GM10266 (cell line): ENCODE data around the gene IL32.

Experiments used
- DNase-seq: peaks from one replicate; pipeline ENCODE4 v3.0.0; 2012; ENCODE audit errors: extremely low spot score
- TF ChIP-seq, protein P1 (sequence below): IDR thresholded peaks from 2 replicates; pipeline ENCODE4 v1.5.1; 2012; ENCODE audit warnings: mild to moderate bottlenecking, low read depth; ENCODE audit not compliant: control insufficient read depth, insufficient read depth; ENCODE audit errors: missing control alignments

IL32 gene

DNA sequence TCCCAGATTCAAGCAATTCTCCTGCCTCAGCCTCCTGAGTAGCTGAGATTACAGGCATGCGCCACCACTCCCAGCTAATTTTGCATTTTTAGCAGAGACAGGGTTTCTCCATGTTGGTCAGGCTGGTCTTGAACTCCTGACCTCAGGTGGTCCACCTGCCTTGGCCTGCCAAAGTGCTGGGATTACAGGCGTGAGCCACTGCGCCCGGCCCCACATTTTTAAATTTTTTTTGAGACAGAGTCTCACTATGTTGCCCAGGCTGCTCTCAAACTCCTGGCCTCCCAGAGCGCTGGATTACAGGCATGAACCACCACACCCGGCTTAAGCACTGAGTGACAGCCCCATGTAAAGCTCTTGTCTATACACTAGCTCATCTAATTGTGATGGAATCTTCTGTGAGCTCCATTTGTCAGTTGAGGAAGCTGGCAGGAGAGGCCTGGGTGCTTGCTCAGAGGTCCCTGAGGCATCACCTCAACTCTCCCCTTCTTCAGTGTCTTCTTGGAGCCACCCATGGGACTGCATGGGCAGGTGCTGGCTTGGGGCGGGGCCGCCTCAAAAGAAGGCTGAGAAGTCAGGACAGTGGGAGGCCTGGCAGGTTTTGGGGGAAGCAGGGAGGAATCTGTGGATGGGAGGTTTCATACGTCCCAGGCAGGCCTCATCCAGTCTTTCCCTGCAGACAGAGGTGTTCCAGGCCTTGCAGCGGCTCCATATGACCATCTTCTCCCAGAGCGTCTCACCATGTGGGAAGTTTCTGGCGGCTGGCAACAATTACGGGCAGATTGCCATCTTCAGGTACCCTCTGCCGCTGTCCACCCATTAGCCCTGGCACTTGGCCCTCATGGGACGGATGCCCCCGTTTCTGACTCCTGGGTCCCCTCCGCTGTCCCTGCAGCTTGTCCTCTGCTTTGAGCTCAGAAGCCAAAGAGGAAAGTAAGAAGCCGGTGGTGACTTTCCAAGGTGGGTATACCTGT lies 40.1 kb upstream of the IL32 start:
- TF ChIP-seq, protein P1, sequence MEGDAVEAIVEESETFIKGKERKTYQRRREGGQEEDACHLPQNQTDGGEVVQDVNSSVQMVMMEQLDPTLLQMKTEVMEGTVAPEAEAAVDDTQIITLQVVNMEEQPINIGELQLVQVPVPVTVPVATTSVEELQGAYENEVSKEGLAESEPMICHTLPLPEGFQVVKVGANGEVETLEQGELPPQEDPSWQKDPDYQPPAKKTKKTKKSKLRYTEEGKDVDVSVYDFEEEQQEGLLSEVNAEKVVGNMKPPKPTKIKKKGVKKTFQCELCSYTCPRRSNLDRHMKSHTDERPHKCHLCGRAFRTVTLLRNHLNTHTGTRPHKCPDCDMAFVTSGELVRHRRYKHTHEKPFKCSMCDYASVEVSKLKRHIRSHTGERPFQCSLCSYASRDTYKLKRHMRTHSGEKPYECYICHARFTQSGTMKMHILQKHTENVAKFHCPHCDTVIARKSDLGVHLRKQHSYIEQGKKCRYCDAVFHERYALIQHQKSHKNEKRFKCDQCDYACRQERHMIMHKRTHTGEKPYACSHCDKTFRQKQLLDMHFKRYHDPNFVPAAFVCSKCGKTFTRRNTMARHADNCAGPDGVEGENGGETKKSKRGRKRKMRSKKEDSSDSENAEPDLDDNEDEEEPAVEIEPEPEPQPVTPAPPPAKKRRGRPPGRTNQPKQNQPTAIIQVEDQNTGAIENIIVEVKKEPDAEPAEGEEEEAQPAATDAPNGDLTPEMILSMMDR: no peak
- no peak for DNase-seq

DNA sequence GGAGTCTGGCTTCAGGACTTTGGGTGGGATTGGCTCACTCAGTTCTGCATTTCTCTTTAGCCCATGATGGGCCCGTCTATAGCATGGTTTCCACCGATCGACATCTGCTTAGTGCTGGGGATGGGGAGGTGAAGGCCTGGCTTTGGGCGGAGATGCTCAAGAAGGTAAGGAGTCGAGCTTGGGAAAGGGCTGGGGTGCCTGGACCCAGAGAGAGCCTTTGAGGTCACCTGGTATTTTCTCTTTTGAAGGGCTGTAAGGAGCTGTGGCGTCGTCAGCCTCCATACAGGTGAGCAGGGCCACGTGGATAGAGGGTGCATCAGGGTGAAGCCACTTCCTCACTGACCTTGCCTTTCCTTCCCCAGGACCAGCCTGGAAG lies 39.4 kb upstream of the IL32 start:
- TF ChIP-seq, protein P1: no peak
- DNase-seq: no peak

DNA sequence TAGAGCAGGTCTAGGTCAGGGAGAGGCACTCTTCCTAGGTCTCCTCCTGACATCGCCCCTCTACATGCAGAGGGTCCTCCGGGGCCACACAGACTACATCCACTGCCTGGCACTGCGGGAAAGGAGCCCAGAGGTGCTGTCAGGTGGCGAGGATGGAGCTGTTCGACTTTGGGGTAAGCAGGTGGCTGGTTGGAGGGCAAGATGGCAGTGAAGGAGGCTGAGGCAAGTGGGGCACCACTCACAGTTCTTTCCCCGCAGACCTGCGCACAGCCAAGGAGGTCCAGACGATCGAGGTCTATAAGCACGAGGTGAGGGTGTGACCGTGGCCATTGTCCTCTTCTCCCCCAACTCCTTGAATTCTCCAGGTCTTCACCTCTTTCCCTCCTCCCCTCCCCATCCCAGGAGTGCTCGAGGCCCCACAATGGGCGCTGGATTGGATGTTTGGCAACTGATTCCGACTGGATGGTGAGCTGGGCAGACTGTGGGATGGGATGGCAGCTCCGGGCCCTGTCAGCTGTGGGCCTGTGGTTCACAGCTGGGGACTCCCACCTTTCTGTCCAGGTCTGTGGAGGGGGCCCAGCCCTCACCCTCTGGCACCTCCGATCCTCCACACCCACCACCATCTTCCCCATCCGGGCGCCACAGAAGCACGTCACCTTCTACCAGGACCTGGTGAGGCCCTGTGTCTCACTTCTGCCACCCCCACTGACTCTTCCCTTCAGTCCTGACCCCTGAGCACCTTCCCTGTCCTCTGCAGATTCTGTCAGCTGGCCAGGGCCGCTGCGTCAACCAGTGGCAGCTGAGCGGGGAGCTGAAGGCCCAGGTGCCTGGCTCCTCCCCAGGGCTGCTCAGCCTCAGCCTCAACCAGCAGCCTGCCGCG lies 38.6 kb upstream of the IL32 start:
- TF ChIP-seq, protein P1: no peak

DNA sequence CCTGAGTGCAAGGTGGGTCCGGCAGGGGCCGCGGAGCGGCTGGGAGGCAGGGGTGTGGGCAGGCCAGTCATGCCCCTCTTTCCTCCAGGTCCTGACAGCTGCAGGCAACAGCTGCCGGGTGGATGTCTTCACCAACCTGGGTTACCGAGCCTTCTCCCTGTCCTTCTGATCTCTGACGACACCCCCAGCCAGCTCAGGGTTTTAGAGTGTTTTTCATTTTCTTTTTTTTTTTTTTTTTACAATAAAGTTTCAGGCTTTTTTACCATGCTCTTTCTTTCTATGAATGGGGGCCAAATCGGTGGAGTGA lies 38.0 kb upstream of the IL32 start:
- TF ChIP-seq, protein P1: no peak
- DNase-seq: no peak

More for the DNA sequence above, 38.6 kb upstream of the IL32 start:
- DNase-seq: no peak

DNA sequence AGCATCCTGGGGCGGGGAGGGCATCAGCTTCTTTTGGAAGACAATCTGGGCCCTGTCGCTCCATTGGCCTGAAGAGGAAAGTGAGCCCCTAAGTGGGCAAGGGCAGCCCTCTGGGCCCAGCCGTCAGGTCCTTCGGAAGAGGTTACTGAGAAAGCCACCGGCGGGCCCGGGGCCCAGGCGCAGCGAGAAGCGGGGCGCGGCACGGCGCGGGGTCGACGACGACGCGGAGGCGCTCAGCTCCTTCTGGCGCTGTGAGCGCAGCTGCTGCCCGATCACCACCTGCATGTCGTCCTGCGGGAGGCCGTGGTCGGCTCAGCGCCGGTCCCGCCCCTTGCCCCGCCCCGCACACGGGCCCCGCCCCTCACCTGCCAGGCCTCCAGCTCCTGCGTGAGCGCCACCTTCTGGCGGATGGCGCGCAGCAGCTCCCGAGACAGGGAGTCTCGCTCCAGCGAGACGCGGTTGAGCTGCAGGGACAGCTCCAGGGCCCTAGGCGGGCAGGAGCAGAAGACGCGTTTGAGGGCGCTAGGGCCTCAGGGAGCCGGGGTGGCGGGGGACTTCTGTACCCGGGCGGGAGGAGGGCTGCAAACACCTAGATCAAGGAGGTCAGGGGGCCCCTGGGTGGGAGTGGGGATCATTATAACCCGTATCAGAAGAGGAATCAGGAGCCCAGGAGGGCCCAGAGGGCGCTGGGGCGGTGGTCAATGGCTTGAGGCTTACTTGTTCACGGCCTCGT lies 37.3 kb upstream of the IL32 start:
- DNase-seq: peak; percentile 96
- TF ChIP-seq, protein P1: peak; percentile 94

DNA sequence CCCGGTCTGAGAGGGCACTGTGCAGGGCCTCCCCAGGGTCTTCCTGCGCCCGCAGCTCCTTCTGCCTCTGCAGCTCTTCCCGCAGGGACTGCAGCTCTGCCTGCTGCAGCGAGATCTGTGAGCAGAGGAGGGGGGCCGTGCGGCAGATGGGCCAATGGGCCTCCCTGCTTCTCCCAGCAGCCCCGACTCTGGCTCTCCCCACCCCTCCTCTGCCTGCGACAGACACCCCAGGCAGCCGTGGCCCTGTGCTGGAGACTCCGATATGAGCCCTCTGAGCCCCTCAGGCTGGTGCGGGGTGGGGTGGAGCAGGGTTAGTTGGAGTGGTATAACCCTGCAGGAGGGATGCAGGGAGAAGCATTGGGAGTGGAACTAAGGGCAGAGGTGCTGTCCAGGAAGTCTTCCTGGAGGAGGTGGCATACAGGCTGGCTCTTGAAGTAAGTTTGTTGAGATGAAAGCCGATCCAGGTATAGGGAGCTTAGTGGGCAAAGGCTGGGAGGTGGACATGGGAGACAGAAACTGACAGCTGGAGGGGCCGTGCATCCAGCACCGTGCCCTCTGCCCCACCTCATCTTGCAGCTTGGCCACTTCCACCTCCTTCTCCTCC lies 36.6 kb upstream of the IL32 start:
- DNase-seq: no peak

More for the DNA sequence above, 36.6 kb upstream of the IL32 start:
- TF ChIP-seq, protein P1: no peak
